GM12878 (cell line): Measurements from ENCODE around the gene SH3BP1. TPM values are rescaled to one million over a fixed set of nuclear protein-coding genes. Genes with fewer than 3 reads are reported as not detected.
A peak's percentile ranks its signal among the peaks of the same experiment; 100 is the strongest.

Experiments used
- BACH1 ChIP-seq: fragments of 450-650 bp; IDR thresholded peaks from 2 replicates; pipeline ENCODE4 v1.6.1; 2017; ENCODE audit warnings: mild to moderate bottlenecking, borderline replicate concordance
- BRCA1 ChIP-seq: IDR thresholded peaks from 2 replicates; pipeline ENCODE4 v1.6.1; 2011; ENCODE audit warnings: low read depth, low read length, improper control_type of control experiment
- CBX3 ChIP-seq: fragments of 200-600 bp; sonication (generic); IDR thresholded peaks from 2 replicates; pipeline ENCODE4 v1.6.1; 2016; ENCODE audit warnings: low read depth, borderline replicate concordance
- EED ChIP-seq: sonication (generic); IDR thresholded peaks from 2 replicates; pipeline ENCODE4 v1.6.1; 2016; ENCODE audit warnings: antibody characterized with exemption, low read depth
- IKZF2 ChIP-seq, 2 experiments: fragments of 450-650 bp; IDR thresholded peaks; 2 replicates each; pipeline ENCODE4 v1.6.1; 2017; ENCODE audit warnings: mild to moderate bottlenecking in 2 of 2, moderate library complexity in 2 of 2
- KAT2A ChIP-seq: conservative IDR thresholded peaks from 2 replicates; pipeline ENCODE4 v1.6.1; 2011; ENCODE audit warnings: low read depth, low read length; ENCODE audit not compliant: control insufficient read depth
- MEF2A ChIP-seq: IDR thresholded peaks from 2 replicates; pipeline ENCODE4 v1.6.1; 2011; ENCODE audit warnings: low read depth, mild to moderate bottlenecking, low read length, moderate library complexity; ENCODE audit not compliant: insufficient read depth
- NFIC ChIP-seq: IDR thresholded peaks from 2 replicates; pipeline ENCODE4 v1.6.1; 2012; ENCODE audit warnings: low read depth, mild to moderate bottlenecking, inconsistent platforms, low read length, moderate library complexity
- PAX8 ChIP-seq: fragments of 450-650 bp; IDR thresholded peaks from 2 replicates; pipeline ENCODE4 v1.6.1; 2017; ENCODE audit warnings: mild to moderate bottlenecking, moderate library complexity
- POU2F2 ChIP-seq: IDR thresholded peaks from 3 replicates; pipeline ENCODE4 v1.6.1; 2011; ENCODE audit warnings: low read depth, mild to moderate bottlenecking, low read length, borderline replicate concordance
- RUNX3 ChIP-seq: IDR thresholded peaks from 2 replicates; pipeline ENCODE4 v1.6.1; 2012; ENCODE audit warnings: low read length, inconsistent platforms
- ZSCAN29 ChIP-seq: fragments of 450-650 bp; IDR thresholded peaks from 2 replicates; pipeline ENCODE4 v1.6.1; 2017; ENCODE audit warnings: mild to moderate bottlenecking, moderate library complexity
- polyA plus RNA-seq, 11 experiments: library from polyadenylated mRNA; depleted of rRNA in 4 of 11; unstranded in 6 of 11; stranded (reverse) in 5 of 11; fragments of >200 nt; fragmentation: Nextera tagmentation in 4 of 11; fragmentation: Illumina TruSeq in 1 of 11; extraction: Ambion mirVana in 4 of 11; extraction: Trizol in 1 of 11; gene quantifications; 1 replicate in 1 of 11; 2 replicates in 10 of 11; pipeline versions ENCODE4 v1.2.1 to v1.2.3, GENCODE V29; 2011 to 2016; ENCODE audit warnings: inconsistent platforms in 2 of 11, missing spikeins in 2 of 11, low read depth in 1 of 11
- total RNA-seq, 4 experiments: library from RNA; depleted of rRNA in 3 of 4; stranded (reverse); fragments of >200 nt in 3 of 4; fragmentation: Illumina TruSeq in 1 of 4; extraction: Trizol in 1 of 4; gene quantifications; 2 replicates each; pipeline versions ENCODE4 v1.2.1 to v1.2.3, GENCODE V29; 2013 to 2021
- TF ChIP-seq, protein P1 (sequence below): fragments of 450-650 bp; IDR thresholded peaks from 2 replicates; pipeline ENCODE4 v1.6.1; 2016; ENCODE audit warnings: mild to moderate bottlenecking, moderate library complexity, borderline replicate concordance
- TF ChIP-seq, protein P2 (sequence below): fragments of 450-650 bp; IDR thresholded peaks from 2 replicates; pipeline ENCODE4 v1.6.1; 2014; ENCODE audit warnings: mild to moderate bottlenecking
- TF ChIP-seq, protein P3 (sequence below): IDR thresholded peaks from 2 replicates; pipeline ENCODE4 v1.6.1; 2011; ENCODE audit warnings: borderline replicate concordance, low read depth, mild to moderate bottlenecking, moderate library complexity, low read length; ENCODE audit not compliant: insufficient read depth, poor library complexity, severe bottlenecking
- TF ChIP-seq, protein P4 (sequence below): fragments of 450-650 bp; formaldehyde crosslinking; IDR thresholded peaks from 2 replicates; pipeline ENCODE4 v1.4.0; 2020; ENCODE audit warnings: mild to moderate bottlenecking, moderate library complexity
- TF ChIP-seq, protein P5 (sequence below): fragments of 450-650 bp; IDR thresholded peaks from 2 replicates; pipeline ENCODE4 v1.6.1; 2017; ENCODE audit warnings: borderline replicate concordance

The SH3BP1 gene
- total and polyA plus RNA-seq, 10 of the 15 experiments (the other 5 are each of a cell fraction or from before 2014, with no cell fraction given), result 0.29 to 70.5 (median 22.5) TPM

DNA sequence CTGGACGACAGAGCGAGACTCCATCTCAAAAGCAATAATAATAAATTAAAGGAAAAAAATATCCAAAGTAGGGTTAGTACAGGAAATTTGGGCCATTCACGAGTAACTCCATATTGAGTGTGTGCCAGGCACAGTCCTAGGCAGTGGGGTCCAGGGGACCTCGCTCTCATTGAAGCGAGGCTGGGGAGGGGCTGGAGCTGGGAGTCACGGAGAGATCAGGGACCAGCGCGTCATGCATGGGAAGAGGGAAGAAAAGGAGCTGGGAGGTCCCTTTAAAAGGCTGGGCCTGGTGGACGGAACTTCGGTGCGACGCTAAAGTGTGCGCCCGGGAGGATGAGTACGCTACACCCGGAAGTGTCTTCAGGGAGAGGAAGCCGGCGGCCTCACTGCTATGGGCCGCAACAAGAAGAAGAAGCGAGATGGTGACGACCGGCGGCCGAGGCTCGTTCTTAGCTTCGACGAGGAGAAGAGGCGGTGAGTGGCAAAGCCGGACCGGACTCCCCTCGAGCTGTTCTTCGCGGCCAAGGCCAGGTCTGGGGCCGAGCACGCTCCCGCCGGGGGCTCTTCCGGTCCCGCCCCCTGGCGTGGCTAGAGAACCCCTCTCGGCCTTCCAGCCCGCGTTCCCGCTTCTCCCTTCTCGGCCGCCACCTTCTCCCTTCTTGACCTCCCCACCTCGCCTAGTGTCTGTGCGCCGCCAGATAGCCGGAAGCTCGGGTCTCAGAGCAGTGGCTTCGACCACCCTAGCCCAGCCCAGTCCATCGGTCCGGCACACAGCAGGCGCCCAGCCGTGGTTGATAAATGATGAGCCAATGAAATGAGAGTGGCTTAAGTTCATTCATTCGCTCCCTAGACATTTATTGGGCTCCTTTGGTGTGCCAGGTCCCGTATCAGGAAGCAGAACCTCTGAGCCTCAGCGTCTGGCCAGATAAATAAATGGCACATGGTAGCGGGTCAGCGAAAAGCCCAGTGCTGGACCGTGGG is 46.8 kb downstream of the SH3BP1 start, which contains the start of gene NOL12 (continued):
- TF ChIP-seq, protein P1, sequence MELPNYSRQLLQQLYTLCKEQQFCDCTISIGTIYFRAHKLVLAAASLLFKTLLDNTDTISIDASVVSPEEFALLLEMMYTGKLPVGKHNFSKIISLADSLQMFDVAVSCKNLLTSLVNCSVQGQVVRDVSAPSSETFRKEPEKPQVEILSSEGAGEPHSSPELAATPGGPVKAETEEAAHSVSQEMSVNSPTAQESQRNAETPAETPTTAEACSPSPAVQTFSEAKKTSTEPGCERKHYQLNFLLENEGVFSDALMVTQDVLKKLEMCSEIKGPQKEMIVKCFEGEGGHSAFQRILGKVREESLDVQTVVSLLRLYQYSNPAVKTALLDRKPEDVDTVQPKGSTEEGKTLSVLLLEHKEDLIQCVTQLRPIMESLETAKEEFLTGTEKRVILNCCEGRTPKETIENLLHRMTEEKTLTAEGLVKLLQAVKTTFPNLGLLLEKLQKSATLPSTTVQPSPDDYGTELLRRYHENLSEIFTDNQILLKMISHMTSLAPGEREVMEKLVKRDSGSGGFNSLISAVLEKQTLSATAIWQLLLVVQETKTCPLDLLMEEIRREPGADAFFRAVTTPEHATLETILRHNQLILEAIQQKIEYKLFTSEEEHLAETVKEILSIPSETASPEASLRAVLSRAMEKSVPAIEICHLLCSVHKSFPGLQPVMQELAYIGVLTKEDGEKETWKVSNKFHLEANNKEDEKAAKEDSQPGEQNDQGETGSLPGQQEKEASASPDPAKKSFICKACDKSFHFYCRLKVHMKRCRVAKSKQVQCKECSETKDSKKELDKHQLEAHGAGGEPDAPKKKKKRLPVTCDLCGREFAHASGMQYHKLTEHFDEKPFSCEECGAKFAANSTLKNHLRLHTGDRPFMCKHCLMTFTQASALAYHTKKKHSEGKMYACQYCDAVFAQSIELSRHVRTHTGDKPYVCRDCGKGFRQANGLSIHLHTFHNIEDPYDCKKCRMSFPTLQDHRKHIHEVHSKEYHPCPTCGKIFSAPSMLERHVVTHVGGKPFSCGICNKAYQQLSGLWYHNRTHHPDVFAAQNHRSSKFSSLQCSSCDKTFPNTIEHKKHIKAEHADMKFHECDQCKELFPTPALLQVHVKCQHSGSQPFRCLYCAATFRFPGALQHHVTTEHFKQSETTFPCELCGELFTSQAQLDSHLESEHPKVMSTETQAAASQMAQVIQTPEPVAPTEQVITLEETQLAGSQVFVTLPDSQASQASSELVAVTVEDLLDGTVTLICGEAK, result peak; percentile 99
- TF ChIP-seq POU2F2, result peak; percentile 49; the same call in 1 of the 3 replicates
- no peak for TF ChIP-seq PAX8
- TF ChIP-seq, protein P2, sequence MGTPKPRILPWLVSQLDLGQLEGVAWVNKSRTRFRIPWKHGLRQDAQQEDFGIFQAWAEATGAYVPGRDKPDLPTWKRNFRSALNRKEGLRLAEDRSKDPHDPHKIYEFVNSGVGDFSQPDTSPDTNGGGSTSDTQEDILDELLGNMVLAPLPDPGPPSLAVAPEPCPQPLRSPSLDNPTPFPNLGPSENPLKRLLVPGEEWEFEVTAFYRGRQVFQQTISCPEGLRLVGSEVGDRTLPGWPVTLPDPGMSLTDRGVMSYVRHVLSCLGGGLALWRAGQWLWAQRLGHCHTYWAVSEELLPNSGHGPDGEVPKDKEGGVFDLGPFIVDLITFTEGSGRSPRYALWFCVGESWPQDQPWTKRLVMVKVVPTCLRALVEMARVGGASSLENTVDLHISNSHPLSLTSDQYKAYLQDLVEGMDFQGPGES, result no peak
- TF ChIP-seq, protein P3, sequence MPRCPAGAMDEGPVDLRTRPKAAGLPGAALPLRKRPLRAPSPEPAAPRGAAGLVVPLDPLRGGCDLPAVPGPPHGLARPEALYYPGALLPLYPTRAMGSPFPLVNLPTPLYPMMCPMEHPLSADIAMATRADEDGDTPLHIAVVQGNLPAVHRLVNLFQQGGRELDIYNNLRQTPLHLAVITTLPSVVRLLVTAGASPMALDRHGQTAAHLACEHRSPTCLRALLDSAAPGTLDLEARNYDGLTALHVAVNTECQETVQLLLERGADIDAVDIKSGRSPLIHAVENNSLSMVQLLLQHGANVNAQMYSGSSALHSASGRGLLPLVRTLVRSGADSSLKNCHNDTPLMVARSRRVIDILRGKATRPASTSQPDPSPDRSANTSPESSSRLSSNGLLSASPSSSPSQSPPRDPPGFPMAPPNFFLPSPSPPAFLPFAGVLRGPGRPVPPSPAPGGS, result no peak
- peak; percentile 56; the same call in 1 of the 2 replicates for TF ChIP-seq RUNX3
- TF ChIP-seq NFIC, result no peak
- TF ChIP-seq EED, result peak; percentile 41; the same call in 1 of the 2 replicates
- TF ChIP-seq, protein P4, sequence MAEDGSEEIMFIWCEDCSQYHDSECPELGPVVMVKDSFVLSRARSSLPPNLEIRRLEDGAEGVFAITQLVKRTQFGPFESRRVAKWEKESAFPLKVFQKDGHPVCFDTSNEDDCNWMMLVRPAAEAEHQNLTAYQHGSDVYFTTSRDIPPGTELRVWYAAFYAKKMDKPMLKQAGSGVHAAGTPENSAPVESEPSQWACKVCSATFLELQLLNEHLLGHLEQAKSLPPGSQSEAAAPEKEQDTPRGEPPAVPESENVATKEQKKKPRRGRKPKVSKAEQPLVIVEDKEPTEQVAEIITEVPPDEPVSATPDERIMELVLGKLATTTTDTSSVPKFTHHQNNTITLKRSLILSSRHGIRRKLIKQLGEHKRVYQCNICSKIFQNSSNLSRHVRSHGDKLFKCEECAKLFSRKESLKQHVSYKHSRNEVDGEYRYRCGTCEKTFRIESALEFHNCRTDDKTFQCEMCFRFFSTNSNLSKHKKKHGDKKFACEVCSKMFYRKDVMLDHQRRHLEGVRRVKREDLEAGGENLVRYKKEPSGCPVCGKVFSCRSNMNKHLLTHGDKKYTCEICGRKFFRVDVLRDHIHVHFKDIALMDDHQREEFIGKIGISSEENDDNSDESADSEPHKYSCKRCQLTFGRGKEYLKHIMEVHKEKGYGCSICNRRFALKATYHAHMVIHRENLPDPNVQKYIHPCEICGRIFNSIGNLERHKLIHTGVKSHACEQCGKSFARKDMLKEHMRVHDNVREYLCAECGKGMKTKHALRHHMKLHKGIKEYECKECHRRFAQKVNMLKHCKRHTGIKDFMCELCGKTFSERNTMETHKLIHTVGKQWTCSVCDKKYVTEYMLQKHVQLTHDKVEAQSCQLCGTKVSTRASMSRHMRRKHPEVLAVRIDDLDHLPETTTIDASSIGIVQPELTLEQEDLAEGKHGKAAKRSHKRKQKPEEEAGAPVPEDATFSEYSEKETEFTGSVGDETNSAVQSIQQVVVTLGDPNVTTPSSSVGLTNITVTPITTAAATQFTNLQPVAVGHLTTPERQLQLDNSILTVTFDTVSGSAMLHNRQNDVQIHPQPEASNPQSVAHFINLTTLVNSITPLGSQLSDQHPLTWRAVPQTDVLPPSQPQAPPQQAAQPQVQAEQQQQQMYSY, result no peak
- TF ChIP-seq, protein P5, sequence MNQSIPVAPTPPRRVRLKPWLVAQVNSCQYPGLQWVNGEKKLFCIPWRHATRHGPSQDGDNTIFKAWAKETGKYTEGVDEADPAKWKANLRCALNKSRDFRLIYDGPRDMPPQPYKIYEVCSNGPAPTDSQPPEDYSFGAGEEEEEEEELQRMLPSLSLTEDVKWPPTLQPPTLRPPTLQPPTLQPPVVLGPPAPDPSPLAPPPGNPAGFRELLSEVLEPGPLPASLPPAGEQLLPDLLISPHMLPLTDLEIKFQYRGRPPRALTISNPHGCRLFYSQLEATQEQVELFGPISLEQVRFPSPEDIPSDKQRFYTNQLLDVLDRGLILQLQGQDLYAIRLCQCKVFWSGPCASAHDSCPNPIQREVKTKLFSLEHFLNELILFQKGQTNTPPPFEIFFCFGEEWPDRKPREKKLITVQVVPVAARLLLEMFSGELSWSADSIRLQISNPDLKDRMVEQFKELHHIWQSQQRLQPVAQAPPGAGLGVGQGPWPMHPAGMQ, result no peak
- TF ChIP-seq MEF2A, result 0 out of 2 replicates have a peak, but pooled peaks have one; percentile 25
- TF ChIP-seq ZSCAN29, result no peak
- no peak for TF ChIP-seq BACH1
- no peak for TF ChIP-seq CBX3
- peak; percentile 22 to 56; a peak in 2 of 4 replicates for TF ChIP-seq IKZF2 (IDR thresholded peaks at IDR 0.05)
- no peak for TF ChIP-seq BRCA1
- no peak for TF ChIP-seq KAT2A
